Suppressor macrophage treated with lipopolysaccharide for 4 hours (primary cell): ENCODE results near the gene TIAM2.

Experiments
- DNase-seq: peaks from one replicate; pipeline ENCODE4 v3.0.0-alpha.2; 2020

The TIAM2 gene

DNA sequence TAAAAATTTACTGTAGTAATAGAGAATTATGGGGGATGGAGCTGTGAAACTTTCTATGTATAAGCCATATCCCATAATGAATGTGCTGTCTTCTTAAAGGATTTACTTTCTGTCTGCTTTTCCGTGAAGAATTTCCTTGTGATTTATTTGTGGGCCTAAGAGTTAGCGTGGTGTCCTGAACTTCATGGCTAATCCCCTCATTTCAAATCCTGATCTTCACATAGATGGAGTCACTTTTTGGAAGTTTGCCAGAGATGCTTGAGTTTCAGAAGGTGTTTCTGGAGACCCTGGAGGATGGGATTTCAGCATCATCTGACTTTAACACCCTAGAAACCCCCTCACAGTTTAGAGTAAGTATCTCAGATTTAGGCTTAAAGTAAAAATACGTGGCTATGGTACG, 249.3 kb downstream of the TIAM2 start:
- DNase-seq, result no peak

DNA sequence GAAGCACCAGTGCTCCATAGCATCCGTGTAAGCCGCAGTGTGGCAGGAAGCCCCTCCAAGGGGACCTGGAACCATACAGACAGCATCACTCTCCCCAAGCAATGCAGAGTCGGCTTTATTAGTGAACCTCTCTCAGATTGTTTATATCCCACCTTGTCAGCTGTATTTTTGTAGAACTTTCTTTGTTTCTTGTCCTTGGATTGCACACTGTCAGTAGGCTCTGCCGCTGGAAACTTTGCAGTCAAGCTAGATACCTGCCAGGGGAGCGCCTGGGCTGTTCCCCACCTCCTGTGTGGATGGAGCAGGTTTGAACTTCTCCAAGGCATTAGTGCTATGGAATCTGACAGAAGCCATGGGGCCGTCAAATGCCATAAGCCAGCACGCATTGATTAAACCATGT, 250.1 kb downstream of the TIAM2 start:
- DNase-seq, result no peak

DNA sequence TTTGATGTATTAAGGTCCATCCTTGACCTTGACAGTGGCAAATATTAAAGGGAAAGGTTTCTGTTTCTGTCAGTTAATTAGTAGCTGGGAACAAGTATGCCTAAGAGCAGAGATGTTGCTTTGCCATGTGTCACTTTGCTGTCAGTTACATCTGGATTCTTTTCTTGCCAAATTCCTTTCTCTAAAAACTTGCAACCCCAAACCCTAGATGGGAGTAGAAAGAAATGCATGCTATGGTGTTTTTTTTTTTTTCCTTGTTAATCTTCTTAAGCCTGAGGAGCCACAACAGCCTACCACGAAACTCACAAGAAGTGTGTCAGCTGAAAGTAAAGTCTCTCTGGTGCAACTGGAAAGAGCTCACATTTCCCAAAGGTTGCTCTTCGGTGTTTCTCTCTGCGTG, 250.7 kb downstream of the TIAM2 start:
- no peak for DNase-seq

DNA sequence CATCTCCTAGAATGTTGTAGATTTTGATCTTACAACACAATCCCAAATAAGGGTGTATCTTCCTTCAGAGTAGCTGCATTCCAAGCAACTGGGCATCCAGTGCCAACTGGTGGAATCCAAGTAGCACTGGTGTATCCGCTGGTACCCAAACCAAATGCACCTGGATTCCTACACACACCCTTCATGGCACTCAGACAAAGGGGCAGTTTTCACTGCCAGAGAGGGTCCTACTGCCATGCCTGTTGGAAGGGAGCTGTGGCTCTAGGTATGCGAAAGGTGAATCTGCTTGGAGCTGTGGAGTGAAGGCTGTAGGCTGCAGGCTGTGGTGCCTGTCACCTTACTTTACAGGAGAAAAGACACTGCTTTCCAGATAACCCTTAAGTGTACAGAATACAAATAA, 251.7 kb downstream of the TIAM2 start:
- DNase-seq, result no peak

DNA sequence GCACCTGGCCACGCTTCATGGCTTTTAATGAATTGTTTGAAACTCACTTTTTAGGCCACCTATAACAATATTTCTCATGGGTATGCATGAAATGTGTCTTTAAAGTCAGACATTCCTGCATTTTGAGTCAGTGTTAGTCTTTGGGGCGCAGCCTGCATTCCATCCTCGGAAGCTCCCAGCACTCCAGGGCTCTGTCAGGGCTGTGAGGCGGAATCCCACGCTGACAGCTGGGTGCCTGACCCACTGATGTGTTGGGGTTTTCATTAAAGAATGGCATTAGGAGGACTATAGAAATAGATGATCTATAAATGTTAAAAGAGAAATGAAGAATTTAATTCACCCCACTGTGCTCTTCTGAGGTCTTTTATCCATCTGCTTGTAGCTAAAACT, 252.5 kb downstream of the TIAM2 start:
- DNase-seq, result no peak

DNA sequence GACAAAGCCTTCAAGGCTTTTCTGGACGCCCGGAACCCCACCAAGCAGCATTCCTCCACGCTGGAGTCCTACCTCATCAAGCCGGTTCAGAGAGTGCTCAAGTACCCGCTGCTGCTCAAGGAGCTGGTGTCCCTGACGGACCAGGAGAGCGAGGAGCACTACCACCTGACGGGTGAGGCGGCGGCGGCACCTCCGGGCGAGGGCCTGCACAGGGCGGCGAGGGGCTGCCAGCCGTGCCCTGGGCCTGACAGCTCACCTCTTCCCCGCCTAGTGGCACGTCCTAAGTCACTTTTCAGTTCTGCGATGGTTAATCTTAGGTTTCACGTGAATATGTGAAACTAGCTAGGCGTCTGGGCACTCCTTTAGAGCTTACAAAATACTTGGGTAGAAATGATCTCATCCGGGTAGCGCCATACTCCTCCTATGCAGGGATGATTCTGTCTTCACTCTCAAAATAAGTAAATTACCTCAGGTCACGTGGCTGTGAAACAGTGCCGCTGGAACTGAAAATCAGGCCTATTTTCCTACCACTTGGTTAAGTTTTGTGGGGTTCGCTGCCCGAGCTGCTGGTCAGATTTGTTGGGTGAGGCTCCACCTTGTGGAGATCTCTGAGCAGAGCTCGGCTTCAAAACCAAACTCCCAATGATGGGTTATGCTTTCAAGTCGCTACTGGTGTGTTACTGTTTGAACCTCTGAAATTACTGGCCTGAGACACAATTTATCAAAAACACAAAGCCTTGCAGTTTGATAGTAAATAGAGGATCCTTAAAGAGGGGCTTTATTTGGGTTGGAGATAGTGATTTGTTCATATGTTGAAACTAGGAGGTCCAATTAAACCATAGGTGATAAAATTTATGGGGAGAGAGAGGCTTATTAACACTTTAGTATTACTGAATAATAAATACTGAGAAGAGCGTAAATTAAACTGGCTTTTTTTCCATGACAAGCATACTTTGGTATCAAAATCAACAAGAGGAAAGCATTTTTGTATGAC, 253.2 kb downstream of the TIAM2 start:
- peak; percentile 43 for DNase-seq

DNA sequence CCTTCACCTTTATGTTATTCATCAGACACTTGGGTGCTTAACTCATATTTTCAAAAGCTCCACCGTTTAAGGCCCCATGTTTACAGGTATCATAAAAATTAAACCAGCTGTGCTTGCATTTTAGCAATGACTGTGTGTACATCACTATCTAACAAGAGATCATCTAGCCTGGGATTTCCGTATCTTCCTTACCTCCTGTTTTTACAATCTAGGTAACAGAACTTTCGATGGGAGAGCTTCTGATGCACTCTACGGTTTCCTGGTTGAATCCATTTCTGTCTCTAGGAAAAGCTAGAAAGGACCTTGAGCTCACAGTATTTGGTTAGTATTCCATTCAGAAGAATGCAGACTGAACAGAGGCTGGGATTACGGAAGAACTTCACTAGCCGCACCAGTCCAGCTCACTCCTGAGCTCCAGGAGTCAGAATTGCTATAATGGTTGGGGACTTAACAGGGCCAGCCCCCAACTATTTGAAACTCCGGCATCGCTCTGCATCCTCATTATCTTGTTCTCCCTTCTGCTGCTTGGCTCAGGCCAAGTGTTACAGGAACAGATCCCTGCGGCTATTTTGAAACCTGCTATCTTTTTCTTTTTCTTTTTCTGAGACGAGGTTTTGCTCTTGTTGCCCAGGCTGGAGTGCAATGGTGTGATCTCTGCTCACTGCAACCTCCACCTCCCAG, 255.7 kb downstream of the TIAM2 start:
- no peak for DNase-seq

DNA sequence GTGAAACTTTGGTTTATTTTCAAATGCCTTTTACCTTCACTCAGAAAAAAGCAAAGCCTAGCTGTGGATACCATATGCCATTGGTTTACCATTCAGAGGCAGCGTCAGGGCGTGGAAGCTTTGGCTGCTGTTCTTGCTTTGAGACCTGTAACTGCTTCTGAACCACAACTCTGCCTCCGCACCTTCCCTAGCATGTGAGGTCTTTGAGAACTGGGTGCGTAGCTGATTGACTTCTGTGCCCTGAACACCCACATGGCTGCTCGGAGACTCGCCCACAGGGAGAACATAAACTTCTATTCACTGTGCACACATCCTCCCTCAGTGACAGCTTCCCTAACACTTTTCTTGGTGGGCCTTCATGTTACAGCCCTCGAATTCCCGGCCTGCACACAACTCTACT, 257.5 kb downstream of the TIAM2 start:
- no peak for DNase-seq

DNA sequence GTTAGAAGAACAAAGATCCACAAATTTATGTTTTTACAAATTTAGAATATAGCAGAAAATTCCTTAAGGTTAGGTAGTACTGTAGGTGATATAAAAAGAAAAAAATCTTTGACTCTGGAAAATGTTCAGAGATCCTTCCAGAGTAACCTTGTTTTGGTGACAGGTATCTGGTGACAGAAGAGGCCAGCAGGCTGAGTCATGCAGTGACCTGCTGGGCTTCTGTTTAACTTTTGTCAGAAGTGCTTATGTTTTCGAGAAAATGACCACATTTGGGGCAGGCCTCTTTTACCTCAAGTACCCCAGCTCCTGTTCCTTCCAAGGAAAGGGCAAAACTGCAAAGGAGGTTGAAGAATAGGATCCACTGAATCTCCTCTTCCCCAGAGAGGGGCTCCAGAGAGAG, 258.2 kb downstream of the TIAM2 start:
- no peak for DNase-seq

DNA sequence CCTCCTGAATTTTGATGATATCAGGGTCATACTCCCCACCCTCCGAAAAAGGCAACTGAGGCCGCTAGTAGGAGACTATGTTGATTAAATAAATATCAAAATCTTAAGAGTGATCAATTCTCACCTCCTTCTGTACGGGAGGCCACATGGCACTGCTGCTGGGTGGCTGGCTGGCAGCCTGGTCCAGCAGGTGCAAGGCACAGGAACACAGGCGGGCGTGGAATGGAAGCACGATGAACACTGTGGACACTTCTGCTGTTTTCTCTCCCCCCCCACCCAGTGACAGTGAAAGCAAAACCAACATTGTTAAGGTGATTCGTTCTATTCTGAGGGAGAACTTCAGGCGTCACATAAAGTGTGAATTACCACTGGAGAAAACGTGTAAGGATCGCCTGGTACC, 259.0 kb downstream of the TIAM2 start:
- no peak for DNase-seq

DNA sequence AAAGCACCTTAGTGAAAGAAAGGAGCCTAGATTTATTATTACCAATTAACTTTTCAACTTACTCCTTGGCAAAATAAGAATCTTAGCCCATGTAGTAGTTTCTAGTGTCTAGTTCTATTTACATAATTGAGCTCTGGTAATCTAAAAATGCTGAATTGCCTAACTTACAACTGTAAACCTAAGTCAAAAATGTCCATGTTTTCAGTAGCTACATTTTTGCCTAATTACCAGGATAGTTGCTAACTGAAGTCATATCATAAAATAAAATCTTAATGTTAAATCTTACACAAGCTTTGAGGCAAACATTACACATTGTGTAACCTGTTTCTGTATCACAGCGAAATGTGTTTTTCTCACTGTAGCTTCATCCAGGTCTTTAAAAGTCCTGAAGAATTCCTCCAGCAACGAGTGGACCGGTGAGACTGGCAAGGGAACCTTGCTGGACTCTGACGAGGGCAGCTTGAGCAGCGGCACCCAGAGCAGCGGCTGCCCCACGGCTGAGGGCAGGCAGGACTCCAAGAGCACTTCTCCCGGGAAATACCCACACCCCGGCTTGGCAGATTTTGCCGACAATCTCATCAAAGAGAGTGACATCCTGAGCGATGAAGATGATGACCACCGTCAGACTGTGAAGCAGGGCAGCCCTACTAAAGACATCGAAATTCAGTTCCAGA, 261.1 kb downstream of the TIAM2 start:
- DNase-seq, result no peak

DNA sequence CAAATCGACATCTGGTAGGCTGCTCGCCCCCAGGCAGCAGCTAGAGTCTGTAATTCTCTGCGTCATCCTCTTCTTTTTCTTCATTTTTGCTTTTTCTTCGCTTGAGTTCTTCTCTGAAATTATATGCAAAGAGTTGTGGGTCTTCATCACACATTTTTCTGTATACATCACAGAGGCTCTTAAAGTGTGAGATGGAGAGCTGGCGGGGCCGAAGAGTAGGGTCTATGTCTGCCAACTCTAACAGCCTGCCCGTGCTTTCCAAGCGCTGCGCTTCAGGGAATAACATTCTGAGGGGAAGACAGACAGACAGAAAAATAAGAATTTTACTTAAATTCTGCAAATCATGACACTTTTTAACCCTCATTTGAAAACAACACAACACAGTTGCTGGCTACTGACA, 262.7 kb downstream of the TIAM2 start:
- DNase-seq, result no peak

DNA sequence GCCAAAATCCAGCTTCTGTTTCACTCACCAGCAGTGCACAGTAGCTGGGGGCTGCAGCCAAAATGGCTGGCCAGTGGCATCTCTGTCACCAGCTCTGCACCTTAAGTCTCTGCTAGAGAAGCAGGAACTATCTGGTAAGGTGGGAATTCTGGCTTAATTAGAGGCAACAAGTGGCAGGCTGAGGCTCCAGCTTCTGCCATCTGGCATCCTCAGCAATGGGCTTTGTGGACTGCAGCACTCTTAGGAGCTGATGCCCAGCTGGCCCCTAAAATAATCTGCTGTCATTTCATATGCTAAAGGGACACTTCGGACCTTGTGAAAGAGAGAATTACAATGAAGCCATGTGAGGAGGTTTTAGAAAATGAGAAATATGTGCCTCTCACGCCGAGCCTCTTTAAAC, 264.1 kb downstream of the TIAM2 start:
- DNase-seq, result no peak

DNA sequence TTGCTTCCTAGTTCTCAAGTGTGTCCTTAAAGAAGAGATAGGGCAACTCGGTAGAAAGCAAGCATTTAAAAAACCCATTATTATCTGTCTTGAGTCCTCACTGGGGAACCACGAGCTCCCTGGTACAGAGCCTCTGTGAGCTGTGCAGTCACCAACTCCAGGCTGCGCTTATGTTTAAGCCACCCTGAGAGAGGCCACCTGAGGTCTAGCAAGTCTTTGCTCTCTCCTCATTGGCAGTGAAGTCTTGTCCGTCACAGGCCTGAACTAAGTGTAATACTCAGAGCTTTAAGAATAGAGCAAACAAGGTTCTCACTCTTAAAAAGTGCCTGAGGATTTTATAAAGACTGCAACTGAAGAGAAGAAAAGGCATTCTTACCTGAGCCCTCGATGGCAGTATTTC, 264.8 kb downstream of the TIAM2 start:
- no peak for DNase-seq

DNA sequence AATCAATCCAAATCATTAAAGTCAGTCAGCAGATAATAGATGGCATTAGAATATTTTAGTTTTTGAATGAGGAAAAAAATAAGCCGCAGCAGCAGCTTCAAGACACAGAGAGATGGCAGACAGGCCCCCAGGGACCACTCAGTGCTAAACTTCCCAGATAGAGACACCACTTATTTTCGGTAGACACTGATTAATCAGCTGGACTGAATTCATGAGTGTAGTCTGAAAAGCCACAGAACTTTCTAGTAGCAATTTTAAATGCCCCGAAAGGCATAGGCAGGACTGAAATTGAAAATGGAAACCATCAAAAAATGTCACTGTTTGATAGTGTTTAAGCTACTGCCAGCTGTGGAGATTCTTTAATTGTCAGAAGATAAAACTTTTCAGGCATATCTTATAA, 265.6 kb downstream of the TIAM2 start:
- no peak for DNase-seq

DNA sequence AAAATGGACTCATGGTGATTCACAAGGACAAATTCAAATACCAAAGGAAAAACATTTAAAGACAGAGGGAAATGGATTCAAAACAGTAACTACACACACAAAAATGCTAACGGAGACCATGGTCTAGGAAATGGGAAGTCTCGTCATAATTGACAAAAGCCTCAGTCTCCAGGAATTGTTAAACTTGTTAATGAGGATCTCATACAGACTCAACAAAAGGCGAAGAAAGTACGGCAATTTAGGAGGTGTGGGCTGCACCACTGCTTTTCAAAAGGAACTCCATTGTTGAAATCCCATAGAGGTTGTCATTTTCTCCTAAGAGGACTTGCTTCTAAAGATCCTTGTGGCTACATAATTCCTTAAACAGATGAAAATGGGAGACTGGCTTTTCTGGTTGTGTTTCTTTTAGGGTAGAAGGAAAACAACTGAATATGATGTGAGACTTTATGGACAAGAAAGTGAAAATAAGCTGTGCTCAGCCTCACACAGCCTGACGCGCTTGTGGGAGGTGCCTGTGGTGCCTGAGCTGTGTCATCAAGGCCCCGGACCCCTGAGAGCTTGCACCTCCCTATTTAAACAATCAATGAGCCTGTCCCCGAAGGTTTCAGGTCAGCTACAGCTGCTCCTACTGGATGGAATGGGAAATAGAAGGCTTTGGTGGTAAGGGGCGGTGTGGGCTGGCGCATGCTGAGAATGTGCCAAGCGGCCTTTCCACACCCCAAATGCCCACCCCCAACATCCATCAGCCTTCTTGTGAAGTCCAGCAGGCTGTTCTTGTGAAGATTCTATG, 266.2 kb downstream of the TIAM2 start:
- no peak for DNase-seq

DNA sequence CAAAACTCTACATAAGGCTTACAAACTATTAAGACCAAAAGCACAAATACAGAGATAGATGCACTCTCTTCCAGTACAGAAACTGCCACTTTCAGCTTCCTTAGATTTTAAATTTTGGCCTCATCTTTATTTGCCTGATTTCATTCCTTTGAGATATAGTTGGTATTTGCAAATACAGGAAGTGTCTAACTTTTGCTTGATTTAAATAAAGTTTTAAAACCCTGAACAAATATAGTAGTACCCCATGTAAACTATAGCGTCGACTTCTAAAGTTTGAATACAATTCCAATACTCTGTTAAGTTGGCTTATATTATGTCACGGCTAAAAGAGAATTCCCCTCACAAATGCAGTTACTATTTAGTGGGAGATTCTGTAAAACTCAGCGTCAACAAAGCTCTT, 267.5 kb downstream of the TIAM2 start:
- DNase-seq, result no peak

DNA sequence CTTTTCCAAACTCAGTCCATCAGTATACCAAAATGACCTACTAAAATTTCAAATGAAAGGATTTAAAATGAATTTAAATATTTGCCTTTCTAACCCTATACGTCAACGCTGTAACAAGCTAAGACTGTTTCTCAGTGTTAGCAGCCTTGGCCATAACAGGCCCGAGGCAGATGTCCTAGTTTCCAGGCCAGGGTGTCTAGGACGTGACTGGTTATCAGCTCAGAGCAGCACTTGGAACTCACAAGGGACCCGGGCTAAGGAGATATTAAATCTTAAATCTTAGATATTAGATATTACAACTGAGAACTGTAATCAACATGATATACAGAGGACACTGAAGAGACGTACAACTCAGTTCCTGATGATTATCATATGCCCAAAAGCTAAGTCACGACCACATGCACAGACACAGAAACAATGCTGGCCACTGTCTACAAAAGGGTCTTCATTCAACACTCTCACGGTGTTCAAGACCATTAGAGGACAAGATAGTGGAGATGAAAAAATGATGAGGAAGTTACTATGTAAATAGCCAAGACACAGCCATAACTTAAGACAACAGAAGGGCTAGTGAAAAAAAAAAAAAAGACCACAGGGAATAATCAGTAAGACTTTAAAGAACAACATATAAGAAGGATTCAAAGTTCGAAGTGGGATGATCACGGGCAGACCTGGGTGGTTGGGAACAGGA, 268.4 kb downstream of the TIAM2 start, which contains the start of gene CLDN20:
TSS of gene CLDN20 (plus strand) at position 641 of the 691 bp plus-strand sequence. CDS start 11,707 bp downstream, outside the sequence.
- DNase-seq, result no peak

DNA sequence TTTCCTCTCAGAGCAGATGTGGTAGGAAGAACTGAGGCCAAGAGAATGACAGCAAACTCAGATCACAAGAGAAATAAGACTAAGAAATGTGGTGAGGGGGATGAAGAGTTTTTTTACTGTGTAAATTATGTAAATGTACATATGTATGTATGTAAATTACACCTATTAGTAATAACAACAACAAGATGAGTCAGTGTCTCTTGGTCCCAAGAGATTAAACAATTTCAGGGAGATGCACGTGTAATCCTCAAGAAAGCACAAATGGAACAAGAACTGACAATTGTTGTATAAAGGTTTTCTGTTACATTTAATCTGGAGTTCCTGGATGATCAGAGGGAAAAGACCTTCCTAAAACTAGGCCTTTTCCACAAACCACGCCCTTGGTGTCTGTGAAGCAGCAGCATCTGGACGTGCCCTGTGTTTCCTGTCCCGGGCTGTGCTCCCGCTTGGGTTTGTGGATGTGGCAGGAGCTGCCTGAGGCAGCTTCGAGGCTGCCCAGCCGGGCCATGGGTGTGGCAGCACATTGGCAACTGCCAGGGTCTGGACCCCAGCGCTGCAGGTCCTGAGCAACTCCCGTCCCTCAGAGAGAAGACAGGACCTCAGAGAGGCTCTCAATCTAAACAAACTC, 269.7 kb downstream of the TIAM2 start:
- no peak for DNase-seq

DNA sequence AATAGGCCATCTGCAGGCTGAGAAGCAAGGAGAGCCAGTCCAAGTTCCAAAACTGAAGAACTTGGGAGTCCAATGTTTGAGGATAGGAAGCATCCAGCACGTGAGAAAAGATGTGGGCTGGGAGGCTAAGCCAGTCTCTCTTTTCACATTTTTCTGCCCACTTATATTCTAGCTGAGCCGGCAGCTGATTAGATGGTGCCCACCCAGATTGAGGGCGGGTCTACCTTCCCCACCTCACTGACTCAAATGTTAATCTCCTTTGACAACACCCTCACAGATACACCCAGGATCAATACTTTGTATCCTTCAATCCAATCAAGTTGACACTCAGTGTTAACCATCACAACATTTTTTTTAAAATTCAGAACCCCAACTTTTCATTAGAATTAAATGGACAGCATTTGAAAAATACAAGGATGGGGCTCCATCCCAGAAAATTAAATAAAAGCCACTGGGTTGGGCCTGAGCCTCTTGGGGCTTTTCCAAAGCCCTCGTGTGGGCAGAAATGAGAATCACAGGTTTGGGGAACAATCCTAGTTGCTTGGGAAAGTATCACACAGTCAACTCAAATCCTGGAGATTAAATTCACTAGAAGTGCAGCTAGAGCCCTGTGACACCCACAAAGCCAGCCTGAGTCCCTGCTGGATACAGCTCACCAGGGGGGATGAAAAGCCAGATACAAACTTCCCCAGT, 270.9 kb downstream of the TIAM2 start:
- DNase-seq, result no peak

DNA sequence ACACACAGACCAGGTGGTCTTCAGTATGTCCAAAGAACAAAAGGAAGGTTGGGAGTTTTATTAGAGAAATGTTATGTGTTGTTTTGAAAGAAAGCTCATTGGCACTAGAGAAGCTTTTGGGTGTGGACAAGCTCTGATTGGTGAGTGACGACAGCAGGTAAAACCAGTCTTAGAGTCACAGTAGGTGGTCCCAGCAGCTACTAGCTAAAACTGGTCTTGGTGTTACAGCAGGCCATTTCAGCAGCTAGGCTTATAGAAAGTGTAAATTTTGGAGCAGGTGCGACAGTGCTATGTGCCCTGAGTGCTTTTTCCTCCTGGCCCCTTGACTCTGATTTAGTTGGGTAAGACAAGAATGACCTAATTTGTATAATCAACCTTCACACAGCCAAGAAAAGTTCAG, 272.3 kb downstream of the TIAM2 start:
- no peak for DNase-seq
